ENCODE results near the gene HBEGF. TPM values are rescaled to one million over a fixed set of nuclear protein-coding genes. Genes with fewer than 3 reads are reported as not detected.

Gene HBEGF
- total RNA-seq, 1 donor, result 2.5 TPM

GRCh38 chr5:140327589-140327988, 18.8 kb downstream of the HBEGF start:
- no peaks in the 10 kb centered on the region for H3K9me3 ChIP-seq (ENCODE audit: low read depth, low read length)
- no peak for TF ChIP-seq CTCF (IDR thresholded peaks at IDR 0.05; ENCODE audit: extremely low read depth, low read depth, low read length)
- no peak overlapping the region for H3K27ac ChIP-seq (ENCODE audit: low read depth, low read length)
- H3K79me2 ChIP-seq (ENCODE audit: insufficient read depth, low read length), result no peaks in the 10 kb centered on the region
- DNase-seq (ENCODE audit: insufficient read length, low spot score, missing footprints), result peak; percentile 71
- no peak overlapping the region for H3K4me3 ChIP-seq (ENCODE audit: insufficient read depth, low read length)
- H3K4me1 ChIP-seq (ENCODE audit: insufficient read depth, low read length), result peaks cover 36% of the 10 kb centered on the region
- H2AFZ ChIP-seq (ENCODE audit: low read length), result no peak overlapping the region
- no peaks in the 10 kb centered on the region for H3K27me3 ChIP-seq (ENCODE audit: insufficient read depth, low read length)
- H3K36me3 ChIP-seq (ENCODE audit: insufficient read depth, low read length), result peaks cover 6% of the 10 kb centered on the region
- H4K20me1 ChIP-seq (ENCODE audit: insufficient read depth, low read length), result no peaks in the 10 kb centered on the region
- peak overlapping the region; percentile 8 for H3K4me2 ChIP-seq (ENCODE audit: insufficient read depth, low read length)

GRCh38 chr5:140325486-140325885, 20.9 kb downstream of the HBEGF start:
- Histone ChIP-seq H3K36me3 (ENCODE audit: insufficient read depth, low read length) (no peaks in the 10 kb centered on the region), H3K79me2 (ENCODE audit: insufficient read depth, low read length) (no peaks in the 10 kb centered on the region), H3K9me3 (ENCODE audit: low read depth, low read length) (no peaks in the 10 kb centered on the region), H2AFZ (ENCODE audit: low read length) (no peak overlapping the region), H4K20me1 (ENCODE audit: insufficient read depth, low read length) (no peaks in the 10 kb centered on the region), H3K27me3 (ENCODE audit: insufficient read depth, low read length) (no peaks in the 10 kb centered on the region), H3K4me3 (ENCODE audit: insufficient read depth, low read length) (no peak overlapping the region), H3K27ac (ENCODE audit: low read depth, low read length) (peak overlapping the region; percentile 82), H3K4me1 (ENCODE audit: insufficient read depth, low read length) (peaks cover 47% of the 10 kb centered on the region), H3K4me2 (ENCODE audit: insufficient read depth, low read length) (no peak overlapping the region)
- no peak for TF ChIP-seq CTCF (IDR thresholded peaks at IDR 0.05; ENCODE audit: extremely low read depth, low read depth, low read length)
- DNase-seq (ENCODE audit: insufficient read length, low spot score, missing footprints), result no peak

GRCh38 chr5:140324617-140325241, 21.7 kb downstream of the HBEGF start:
- H3K79me2 ChIP-seq (ENCODE audit: insufficient read depth, low read length), result no peaks in the 10 kb centered on the region
- peak; percentile 62 for DNase-seq (ENCODE audit: insufficient read length, low spot score, missing footprints)
- no peaks in the 10 kb centered on the region for H3K27me3 ChIP-seq (ENCODE audit: insufficient read depth, low read length)
- no peaks in the 10 kb centered on the region for H4K20me1 ChIP-seq (ENCODE audit: insufficient read depth, low read length)
- peak overlapping the region; percentile 18 for H3K4me2 ChIP-seq (ENCODE audit: insufficient read depth, low read length)
- peak overlapping the region; percentile 82 for H3K27ac ChIP-seq (ENCODE audit: low read depth, low read length)
- TF ChIP-seq CTCF (IDR thresholded peaks at IDR 0.05; ENCODE audit: extremely low read depth, low read depth, low read length), result no peak
- no peaks in the 10 kb centered on the region for H3K9me3 ChIP-seq (ENCODE audit: low read depth, low read length)
- H3K36me3 ChIP-seq (ENCODE audit: insufficient read depth, low read length), result no peaks in the 10 kb centered on the region
- no peak overlapping the region for H3K4me3 ChIP-seq (ENCODE audit: insufficient read depth, low read length)
- no peak overlapping the region for H2AFZ ChIP-seq (ENCODE audit: low read length)
- peaks cover 47% of the 10 kb centered on the region for H3K4me1 ChIP-seq (ENCODE audit: insufficient read depth, low read length)

GRCh38 chr5:140324041-140324600, 22.3 kb downstream of the HBEGF start:
- no peak for TF ChIP-seq CTCF (IDR thresholded peaks at IDR 0.05; ENCODE audit: extremely low read depth, low read depth, low read length)
- Histone ChIP-seq H3K27ac (ENCODE audit: low read depth, low read length) (peak overlapping the region; percentile 82), H3K79me2 (ENCODE audit: insufficient read depth, low read length) (no peaks in the 10 kb centered on the region), H2AFZ (ENCODE audit: low read length) (no peak overlapping the region), H3K9me3 (ENCODE audit: low read depth, low read length) (no peaks in the 10 kb centered on the region), H3K4me3 (ENCODE audit: insufficient read depth, low read length) (no peak overlapping the region), H3K36me3 (ENCODE audit: insufficient read depth, low read length) (no peaks in the 10 kb centered on the region), H3K4me2 (ENCODE audit: insufficient read depth, low read length) (peak overlapping the region; percentile 8), H3K27me3 (ENCODE audit: insufficient read depth, low read length) (no peaks in the 10 kb centered on the region), H4K20me1 (ENCODE audit: insufficient read depth, low read length) (no peaks in the 10 kb centered on the region), H3K4me1 (ENCODE audit: insufficient read depth, low read length) (peaks cover 47% of the 10 kb centered on the region)
- no peak for DNase-seq (ENCODE audit: insufficient read length, low spot score, missing footprints)

Data from osteoblast (primary cell).